ENCODE measurements around the gene INVS.

Gene INVS

GRCh38 chr9:100240512-100240911 lies 141.5 kb downstream of the INVS start (continued):
- no peak for TF ChIP-seq OSR1 (CRISPR knock-in tag; IDR thresholded peaks at IDR 0.05)
- TF ChIP-seq ZNF8 (CRISPR knock-in tag; IDR thresholded peaks at IDR 0.05) = no peak
- TF ChIP-seq ZNF70 (CRISPR knock-in tag; IDR thresholded peaks at IDR 0.05) = no peak
- no peak for TF ChIP-seq ZFP30 (CRISPR knock-in tag; IDR thresholded peaks at IDR 0.05)

- TF ChIP-seq PPARA (CRISPR knock-in tag; IDR thresholded peaks at IDR 0.05; ENCODE audit: borderline replicate concordance) (no peak), RARB (CRISPR knock-in tag; IDR thresholded peaks at IDR 0.05) (no peak), ESRRG (CRISPR knock-in tag; IDR thresholded peaks at IDR 0.05) (no peak), TSHZ2 (CRISPR knock-in tag; IDR thresholded peaks at IDR 0.05) (no peak), ARNTL (CRISPR knock-in tag; IDR thresholded peaks at IDR 0.05; ENCODE audit: borderline replicate concordance, low read depth) (no peak), ZFP30 (CRISPR knock-in tag; IDR thresholded peaks at IDR 0.05) (no peak), SNAI2 (CRISPR knock-in tag; IDR thresholded peaks at IDR 0.05) (no peak), ZFP3 (CRISPR knock-in tag; IDR thresholded peaks at IDR 0.05) (no peak), ZNF70 (CRISPR knock-in tag; IDR thresholded peaks at IDR 0.05) (no peak)
- no peak for ATAC-seq
Observed at GRCh38 chr9:100267211-100267610, 168.2 kb downstream of the INVS start.

GRCh38 chr9:100268271-100268670 lies 169.2 kb downstream of the INVS start:
- TF ChIP-seq ZNF8 (CRISPR knock-in tag; IDR thresholded peaks at IDR 0.05) (no peak), PATZ1 (CRISPR knock-in tag; IDR thresholded peaks at IDR 0.05; ENCODE audit: borderline replicate concordance) (no peak), OSR1 (CRISPR knock-in tag; IDR thresholded peaks at IDR 0.05) (no peak), TCF4 (CRISPR knock-in tag; IDR thresholded peaks at IDR 0.05; ENCODE audit: borderline replicate concordance) (no peak), CSRNP3 (CRISPR knock-in tag; IDR thresholded peaks at IDR 0.05) (no peak), RARB (CRISPR knock-in tag; IDR thresholded peaks at IDR 0.05) (no peak), ZNF565 (CRISPR knock-in tag; conservative IDR thresholded peaks at IDR 0.05; ENCODE audit: low read depth) (no peak), SNAI2 (CRISPR knock-in tag; IDR thresholded peaks at IDR 0.05) (no peak), ARNTL (CRISPR knock-in tag; IDR thresholded peaks at IDR 0.05; ENCODE audit: borderline replicate concordance, low read depth) (no peak), POU6F1 (CRISPR knock-in tag; IDR thresholded peaks at IDR 0.05; ENCODE audit: borderline replicate concordance, low read depth) (no peak), ISL1 (CRISPR knock-in tag; IDR thresholded peaks at IDR 0.05) (no peak)
- no peak for ATAC-seq

- no peak for TF ChIP-seq ZFP3 (CRISPR knock-in tag; IDR thresholded peaks at IDR 0.05)
- TF ChIP-seq POU6F1 (CRISPR knock-in tag; IDR thresholded peaks at IDR 0.05; ENCODE audit: borderline replicate concordance, low read depth) = no peak
- TF ChIP-seq SNAI2 (CRISPR knock-in tag; IDR thresholded peaks at IDR 0.05) = no peak
- TF ChIP-seq ZNF565 (CRISPR knock-in tag; conservative IDR thresholded peaks at IDR 0.05; ENCODE audit: low read depth) = no peak
- no peak for TF ChIP-seq ZC3H10 (CRISPR knock-in tag; IDR thresholded peaks at IDR 0.05)
- TF ChIP-seq CSDC2 (CRISPR knock-in tag; IDR thresholded peaks at IDR 0.05) = no peak
- TF ChIP-seq PPARA (CRISPR knock-in tag; IDR thresholded peaks at IDR 0.05; ENCODE audit: borderline replicate concordance) = no peak
- no peak for TF ChIP-seq TOX (CRISPR knock-in tag; IDR thresholded peaks at IDR 0.05; ENCODE audit: borderline replicate concordance)
- no peak for TF ChIP-seq PATZ1 (CRISPR knock-in tag; IDR thresholded peaks at IDR 0.05; ENCODE audit: borderline replicate concordance)
- TF ChIP-seq ESRRG (CRISPR knock-in tag; IDR thresholded peaks at IDR 0.05) = no peak
- no peak for ATAC-seq
Observed at GRCh38 chr9:100269656-100270055, 170.6 kb downstream of the INVS start.

Data from SK-N-SH treated with all-trans-retinoic acid at 6 μM for 48 hours (cell line).